Stimulated activated CD8-positive, alpha-beta memory T cell treated with anti-CD3 and anti-CD28 coated beads, Interleukin-7, amount 100 ng/mL, for 24 hours (primary cell): ENCODE measurements around the gene CAPN14.

Experiments
- DNase-seq: peaks from one replicate; pipeline ENCODE4 v3.0.0-alpha.2; 2020; ENCODE audit warnings: low read depth

CAPN14 gene, protein sequence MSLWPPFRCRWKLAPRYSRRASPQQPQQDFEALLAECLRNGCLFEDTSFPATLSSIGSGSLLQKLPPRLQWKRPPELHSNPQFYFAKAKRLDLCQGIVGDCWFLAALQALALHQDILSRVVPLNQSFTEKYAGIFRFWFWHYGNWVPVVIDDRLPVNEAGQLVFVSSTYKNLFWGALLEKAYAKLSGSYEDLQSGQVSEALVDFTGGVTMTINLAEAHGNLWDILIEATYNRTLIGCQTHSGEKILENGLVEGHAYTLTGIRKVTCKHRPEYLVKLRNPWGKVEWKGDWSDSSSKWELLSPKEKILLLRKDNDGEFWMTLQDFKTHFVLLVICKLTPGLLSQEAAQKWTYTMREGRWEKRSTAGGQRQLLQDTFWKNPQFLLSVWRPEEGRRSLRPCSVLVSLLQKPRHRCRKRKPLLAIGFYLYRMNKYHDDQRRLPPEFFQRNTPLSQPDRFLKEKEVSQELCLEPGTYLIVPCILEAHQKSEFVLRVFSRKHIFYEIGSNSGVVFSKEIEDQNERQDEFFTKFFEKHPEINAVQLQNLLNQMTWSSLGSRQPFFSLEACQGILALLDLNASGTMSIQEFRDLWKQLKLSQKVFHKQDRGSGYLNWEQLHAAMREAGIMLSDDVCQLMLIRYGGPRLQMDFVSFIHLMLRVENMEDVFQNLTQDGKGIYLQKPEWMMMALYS

GRCh38 chr2:31217465-31218200, at the start of gene CAPN14:
Gene CAPN14 (minus strand): TSS chr2:31217515. CDS start chr2:31205447, 12,068 bp downstream.
- DNase-seq: no peak

DNA sequence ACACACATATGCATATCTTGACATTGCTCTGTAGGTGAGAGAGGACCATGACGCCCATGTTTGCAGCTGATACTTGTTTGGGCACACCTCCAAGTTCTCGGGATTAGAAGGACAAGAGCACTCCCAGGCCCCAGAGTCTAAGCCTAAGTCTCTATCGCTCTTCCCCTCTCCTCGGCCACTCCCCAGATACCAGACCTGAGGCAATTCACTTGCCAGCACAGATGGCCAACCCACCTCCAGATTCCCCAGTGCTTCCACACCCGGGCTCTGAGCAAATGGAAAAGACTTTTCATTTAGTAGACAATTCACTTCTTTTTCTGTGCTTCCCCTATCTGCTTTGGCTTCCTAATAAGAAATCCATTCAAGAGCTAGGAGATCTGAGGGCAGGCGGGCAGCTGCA, 49.5 kb upstream of the CAPN14 start:
- no peak for DNase-seq

DNA sequence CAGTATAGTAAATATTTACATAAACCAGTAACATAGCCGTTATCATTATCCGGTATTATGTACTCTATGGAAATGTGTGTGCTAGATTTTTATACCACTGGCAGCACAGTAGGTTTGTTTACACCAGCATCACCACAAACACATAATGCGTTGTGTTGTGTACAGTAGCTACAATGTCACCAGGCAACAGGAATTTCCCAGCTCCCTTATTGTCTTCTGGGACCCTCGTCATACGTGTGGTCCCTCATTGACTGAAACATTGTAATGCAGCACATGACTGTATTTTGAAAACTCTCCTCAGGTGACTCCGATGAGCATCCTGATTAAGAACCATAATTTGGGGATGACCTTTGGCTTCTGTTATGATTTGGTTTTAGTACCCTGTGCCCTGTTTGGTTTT, 47.9 kb upstream of the CAPN14 start:
- no peak for DNase-seq

- DNase-seq: no peak
Observed at GRCh38 chr2:31263636-31264190, 46.4 kb upstream of the CAPN14 start.

DNA sequence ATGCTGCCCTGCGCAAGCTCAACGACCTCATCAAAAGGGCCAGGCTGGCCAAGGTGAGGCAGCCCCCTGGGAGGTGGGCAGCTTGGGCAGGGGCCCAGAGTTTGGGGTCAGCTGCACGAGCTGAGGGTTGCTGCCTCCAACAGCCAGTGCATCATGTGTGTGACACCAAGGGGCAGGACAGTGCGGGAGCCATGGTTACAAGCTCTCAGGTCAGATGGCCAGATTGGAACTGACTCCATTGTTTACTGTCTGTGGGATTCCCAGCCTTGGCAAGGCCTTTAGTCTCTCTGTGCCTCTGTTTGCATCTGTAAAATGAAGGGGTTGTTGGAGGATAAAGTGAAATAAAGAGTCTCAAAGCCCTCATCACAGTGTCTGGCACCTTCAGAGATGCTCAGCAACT, 43.6 kb upstream of the CAPN14 start:
- DNase-seq: no peak

DNA sequence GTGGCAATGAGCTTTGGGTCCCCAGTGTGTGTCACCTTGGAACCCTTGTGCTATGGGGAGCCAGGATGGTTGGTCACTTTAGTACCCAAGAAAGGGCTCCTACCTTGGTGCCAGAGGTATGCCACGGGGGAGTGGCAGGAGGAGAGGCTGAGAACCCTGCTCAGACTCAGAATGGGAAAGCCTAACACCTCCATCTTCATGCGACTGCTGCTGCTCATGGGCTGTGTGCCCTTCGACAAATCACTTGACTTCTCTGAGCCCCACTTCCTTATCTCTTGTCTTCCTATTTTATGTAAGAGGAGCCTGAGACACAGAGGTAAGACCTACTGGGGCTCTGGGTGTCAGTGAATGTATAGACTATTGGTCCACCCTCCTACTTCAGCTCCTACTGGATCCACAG, 41.8 kb upstream of the CAPN14 start:
- DNase-seq: no peak

DNA sequence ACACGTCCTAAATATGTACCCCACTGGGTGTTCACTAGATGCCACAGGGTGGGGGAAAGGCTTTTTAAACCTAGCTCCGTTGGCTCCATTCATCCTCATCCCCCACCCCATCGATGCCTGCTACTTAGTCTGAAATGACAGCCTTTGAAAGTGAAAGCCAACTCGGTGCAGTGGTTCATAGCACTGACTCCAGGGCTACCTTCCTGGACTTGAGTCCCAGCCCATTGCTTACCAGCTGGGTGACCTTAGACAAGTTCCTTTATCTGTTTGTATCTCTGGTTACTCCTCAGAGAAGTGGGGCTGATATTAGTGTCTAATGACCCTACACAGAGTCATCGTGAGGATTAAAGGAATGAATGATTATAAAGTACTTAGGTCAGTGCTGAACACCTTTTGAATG, 41.0 kb upstream of the CAPN14 start:
- no peak for DNase-seq

DNA sequence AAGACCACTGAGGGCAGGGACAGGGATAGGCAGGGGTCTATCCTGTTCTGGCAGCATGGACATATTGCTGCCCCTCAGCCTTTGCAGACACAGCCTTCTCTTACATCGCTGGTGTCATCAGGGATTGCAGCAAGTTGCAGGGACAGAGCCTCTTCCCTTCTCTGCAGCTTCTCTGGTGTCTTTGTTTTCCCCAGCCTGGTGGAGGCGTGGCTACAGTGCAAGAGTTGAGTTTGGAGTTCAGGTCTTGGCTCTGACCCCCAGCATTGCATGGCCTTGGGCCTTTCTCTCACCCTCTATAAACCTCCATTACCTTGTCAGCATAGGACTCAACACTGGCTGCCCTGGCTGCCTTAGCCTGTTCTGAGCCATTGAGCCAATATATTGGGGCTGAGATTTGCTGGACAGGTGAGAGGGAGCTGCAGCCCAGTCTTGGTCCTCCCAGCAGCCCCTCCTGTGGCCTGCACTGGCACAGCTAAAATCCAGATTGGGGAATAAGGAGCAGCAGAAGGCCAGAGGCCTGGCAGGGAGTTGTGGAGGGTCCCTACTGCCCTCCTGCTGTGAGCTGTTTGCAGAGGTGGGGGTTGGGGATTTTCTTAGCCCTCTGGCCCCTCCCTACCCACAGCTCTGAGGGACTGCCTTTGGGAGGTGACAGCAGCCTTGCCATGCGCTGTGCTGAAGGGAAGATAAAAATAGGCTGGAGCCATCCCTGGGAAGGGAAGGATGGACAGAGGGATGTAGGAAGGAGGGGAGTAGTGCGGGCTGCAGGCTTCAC, 39.5 kb upstream of the CAPN14 start:
- no peak for DNase-seq

DNA sequence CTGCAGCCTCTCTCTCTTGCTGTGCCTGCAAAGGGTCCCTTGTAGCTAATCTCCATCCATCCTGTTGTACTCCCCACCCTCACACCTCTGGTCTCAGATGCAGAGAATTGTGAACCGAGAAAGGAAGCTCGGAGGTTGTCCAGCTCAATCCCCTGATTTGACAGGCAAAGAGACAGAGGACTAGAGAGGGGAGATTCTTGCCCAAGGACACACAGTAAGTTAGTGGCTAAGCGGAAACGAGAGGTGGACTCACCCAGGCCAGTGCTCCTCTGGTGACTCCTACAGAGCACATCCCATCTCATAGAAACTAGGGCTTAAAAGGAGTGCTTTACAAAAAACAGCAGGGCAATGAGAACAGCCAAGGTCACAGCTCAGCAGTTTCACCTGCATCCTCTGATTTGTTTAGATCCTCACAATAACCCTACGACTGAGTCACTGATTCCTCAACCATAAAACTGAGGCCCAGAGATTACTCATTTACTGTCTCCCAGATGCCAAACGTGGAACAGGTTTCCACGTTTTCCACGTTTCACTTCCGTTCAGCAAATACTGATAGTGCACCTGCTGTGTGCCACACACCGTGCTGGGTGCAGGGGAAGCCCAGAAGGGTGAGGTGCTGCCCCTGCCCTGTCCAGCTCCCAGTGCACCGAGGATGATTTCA, 38.7 kb upstream of the CAPN14 start:
- no peak for DNase-seq

DNA sequence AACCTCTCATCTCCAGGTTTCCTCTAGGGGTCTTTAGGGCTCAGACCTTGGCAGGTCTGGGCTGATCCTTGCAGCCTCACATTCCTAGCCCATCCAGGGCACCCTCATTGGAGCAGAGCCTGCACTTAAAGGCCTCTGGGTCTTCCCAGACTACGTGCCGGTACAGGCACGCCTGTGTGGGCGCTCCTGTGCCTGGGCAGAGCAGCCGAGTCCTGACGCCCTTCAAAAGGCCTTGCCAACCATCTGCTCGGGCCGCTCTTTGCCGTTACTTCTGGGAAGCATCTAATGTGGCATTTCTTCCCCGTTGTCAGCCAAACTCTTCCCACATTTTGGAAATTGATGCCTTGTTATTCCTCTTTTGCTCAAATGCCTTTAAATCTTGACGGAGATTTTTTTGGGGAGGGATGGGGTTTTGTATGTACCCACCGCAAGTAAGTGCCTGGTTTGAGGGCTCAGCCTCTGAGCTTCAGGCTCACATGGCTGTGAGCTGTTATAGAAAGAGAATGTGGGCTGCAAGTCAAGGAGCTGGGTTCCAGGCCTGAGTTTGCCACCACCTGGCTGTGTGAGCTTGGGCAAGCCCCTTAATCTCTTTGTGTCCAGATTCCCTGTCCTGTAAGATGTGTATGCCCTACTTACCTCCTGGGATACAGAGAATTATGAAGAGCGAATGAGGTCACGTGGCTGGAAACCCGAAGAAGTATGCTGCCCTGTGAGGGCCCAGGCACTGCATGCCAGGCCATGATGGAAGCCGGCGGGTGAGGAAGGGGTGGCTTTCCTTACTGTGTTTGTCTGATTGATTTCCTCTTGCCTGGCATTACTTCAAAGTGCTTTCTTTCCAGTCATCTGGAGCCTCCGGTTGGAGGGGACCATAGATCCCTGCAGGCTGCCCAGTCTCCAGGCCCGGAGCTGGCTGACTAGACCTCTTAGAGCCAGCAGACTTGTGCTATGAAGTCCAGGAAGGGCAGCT, 37.2 kb upstream of the CAPN14 start:
- DNase-seq: no peak

GRCh38 chr2:31253356-31254131, 36.2 kb upstream of the CAPN14 start:
- no peak for DNase-seq

DNA sequence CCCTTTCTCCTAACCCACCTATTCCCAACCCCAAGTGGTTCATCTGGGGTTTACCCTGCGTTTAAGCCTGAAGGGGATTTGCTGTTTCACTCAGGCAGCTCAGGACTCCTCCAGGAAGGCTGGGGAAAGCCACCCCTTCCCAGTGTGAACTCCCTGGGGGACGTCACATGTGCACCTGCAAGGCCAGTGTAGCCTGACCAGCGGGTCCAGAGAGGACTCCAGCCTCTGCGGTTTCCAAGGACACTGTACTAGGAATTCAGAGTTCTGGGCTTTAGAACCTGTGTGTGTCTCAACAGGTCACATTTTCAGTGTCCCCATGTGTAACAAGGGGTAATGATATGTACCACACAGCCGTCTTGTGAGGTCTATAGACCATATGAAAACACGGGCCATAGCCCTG, 34.5 kb upstream of the CAPN14 start:
- DNase-seq: no peak

DNA sequence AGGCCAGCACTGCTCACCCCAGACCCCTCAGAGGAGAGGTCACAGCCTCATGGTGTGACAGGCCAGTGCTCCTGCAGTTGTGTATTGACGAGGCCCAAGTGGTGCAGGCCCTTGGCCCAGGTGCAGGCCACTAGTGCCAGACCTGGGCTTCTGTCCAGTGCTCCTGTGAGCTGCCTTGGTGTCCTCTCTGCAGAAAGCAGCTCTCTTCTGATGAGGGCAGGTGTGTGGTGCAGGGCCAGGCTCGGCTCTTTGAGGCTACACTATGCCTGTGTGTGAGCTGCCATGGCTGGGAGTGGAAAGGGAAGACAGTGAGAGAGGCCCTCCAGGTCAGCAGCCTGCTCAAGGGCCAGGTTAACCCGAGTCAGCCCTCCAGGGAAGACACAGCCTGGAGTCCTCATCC, 33.7 kb upstream of the CAPN14 start:
- DNase-seq: no peak

GRCh38 chr2:31249009-31249690, 31.8 kb upstream of the CAPN14 start:
- DNase-seq: no peak

DNA sequence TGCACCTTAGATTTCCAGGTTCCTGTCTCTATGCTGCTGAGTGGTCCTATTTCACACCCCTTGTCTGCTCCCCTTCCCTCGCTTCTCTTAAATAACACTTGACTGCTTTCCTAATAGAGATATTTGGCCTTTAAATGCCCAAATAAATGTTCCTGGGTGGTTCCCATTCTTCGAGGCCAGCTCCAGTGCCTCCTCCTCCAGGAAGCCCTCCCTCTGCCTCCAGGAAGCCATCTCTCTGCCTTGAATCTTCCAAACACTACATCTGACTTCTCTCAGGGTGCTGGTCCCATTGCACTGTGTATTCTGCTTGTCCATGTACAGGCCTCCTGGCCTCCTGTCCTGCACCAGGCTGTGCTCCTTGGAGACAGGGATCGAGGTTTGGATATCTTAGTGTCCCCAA, 30.8 kb upstream of the CAPN14 start:
- no peak for DNase-seq

DNA sequence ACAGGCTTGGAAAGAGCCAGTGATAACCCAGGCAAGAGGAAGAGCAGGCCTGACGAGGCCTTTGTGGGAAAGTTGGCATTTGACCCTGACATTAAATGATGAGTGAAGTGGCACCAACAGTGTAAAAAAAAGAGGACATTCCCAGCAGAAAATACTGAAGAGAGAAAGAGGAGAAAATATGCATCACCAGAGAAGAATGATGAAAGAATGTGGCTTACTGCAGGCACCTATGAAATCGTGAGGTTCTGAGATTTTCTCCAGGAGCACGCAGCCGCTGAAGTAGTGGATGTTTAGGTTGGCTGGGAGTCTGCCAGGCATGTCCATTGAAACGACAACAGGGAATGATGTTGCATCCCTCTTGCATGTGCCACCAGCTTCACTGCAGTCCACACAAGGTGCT, 30.4 kb upstream of the CAPN14 start:
- no peak for DNase-seq

- DNase-seq: no peak
Observed at GRCh38 chr2:31246184-31246852, 29.0 kb upstream of the CAPN14 start.

- no peak for DNase-seq
Observed at GRCh38 chr2:31244101-31244500, 26.8 kb upstream of the CAPN14 start.
